ENCODE results near the gene C9orf50.

DNA sequence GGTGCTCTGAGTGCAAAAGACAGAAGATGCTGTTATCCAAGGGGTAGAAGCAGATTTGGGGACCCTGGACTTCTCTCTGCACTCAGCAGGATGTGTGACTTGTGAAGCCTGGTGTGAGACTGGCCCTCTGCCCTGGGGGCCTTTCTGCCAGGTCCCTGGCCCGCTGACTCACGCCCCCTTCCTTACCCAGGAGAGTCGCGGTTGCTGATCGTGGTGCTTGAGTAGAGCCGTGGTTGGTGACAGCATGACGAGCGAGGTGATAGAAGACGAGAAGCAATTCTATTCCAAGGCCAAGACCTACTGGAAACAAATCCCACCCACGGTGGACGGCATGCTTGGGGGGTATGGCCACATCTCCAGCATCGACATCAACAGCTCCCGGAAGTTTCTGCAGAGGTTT is 11.6 kb upstream of the C9orf50 start:
- TF ChIP-seq CTCF (IDR thresholded peaks at IDR 0.05), result no peak
- no peak for TF ChIP-seq POLR2A (IDR thresholded peaks at IDR 0.05)
- TF ChIP-seq POLR2AphosphoS5 (IDR thresholded peaks at IDR 0.05), result no peak

Data from breast epithelium (tissue), 3 donors.